ENCODE measurements around the gene CDKN2A. TPM values are rescaled to one million over a fixed set of nuclear protein-coding genes. Genes with fewer than 3 reads are reported as not detected.

The CDKN2A gene
- total and polyA plus RNA-seq, 2 donors (not counting 1 experiment from before 2014, with no cell fraction given), result 6.4 to 11.7 TPM

DNA sequence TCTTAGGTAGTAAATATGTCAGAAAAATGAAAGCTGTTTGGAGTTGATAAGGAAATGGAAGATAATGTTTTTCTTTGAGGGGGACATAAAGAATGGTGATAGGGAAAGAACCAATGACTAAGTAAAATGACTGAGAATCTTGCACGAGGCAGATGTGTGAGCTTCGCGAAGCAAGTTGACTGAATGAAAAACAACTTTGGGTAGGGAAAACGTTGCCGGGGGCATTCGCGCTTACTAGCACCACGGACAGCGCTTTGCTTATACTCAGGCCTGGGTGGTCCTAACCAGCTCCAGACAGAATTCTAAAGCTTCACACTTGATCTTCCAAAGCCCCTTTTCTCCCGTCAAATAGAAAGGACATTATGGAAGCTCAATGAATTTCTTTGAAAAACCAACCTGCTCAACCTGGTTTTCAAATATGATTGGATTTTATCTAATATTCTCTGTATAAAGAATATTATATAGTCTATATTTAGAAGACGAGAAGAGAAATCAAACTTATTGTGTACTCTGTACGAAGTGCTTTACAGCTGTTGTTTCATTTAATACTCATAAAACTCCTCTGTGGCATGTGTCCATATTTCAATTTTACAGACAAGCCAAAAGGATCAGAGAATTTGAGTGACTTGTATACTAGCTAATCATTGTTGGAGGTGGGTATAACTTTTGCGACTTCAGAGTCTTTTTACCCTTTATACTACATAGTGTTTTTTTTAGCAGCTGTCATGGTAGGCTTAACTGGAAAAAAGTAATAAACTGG is 16.9 kb upstream of the CDKN2A start:
- ATAC-seq (ENCODE audit: low read depth), result no peak
- peaks cover 16 to 20% of the 10 kb centered on the region in 2 donors for H3K4me1 ChIP-seq (ENCODE audit: control insufficient read depth in 2 of 2, insufficient read depth in 2 of 2, low read length in 2 of 2)
- peaks cover 16% of the 10 kb centered on the region for H3K27me3 Mint-ChIP-seq
- POLR2A ChIA-PET, result no interaction called here
- no peak overlapping the region for H2AFZ ChIP-seq (ENCODE audit: insufficient read depth, low read depth, low read length, poor library complexity, severe bottlenecking)
- peaks cover 1% of the 10 kb centered on the region for H4K20me1 ChIP-seq (ENCODE audit: control insufficient read depth, insufficient read depth, low read length, poor library complexity, severe bottlenecking)
- no peak overlapping the region for H3K27ac Mint-ChIP-seq
- no peaks in the 10 kb centered on the region for H3K36me3 ChIP-seq (replicated peaks in 1 of 2; ENCODE audit: control extremely low read depth in 1 of 2, control insufficient read depth in 1 of 2, extremely low read depth in 1 of 2, insufficient read depth in 2 of 2, low read length in 1 of 2)
- no peaks in the 10 kb centered on the region for H3K79me2 ChIP-seq (ENCODE audit: control insufficient read depth, insufficient read depth, low read length)
- DNase-seq, result peak; percentile 37
- H3K4me1 Mint-ChIP-seq, result peaks cover 16% of the 10 kb centered on the region
- H3K9ac ChIP-seq (ENCODE audit: low read length), result no peak overlapping the region
- H3K4me3 Mint-ChIP-seq, result no peak overlapping the region
- H3K9me3 Mint-ChIP-seq (ENCODE audit: insufficient read depth), result no peaks in the 10 kb centered on the region
- 13% methylated on average over 9 of the region's 13 CpGs for WGBS (ENCODE audit: insufficient coverage)
- intact Hi-C loops (cut with micrococcal nuclease), result no loop called here
- CTCF ChIA-PET, result interaction anchor here (0.6 to 6.0 kb wide), 7 partner anchors 26 to 236 kb away, joined by 3 to 105 read pairs (median 6); no protein-coding TSS in a partner anchor
- no peak overlapping the region for H3K27ac ChIP-seq (ENCODE audit: low read length in 2 of 2)
- TF ChIP-seq, protein P1, sequence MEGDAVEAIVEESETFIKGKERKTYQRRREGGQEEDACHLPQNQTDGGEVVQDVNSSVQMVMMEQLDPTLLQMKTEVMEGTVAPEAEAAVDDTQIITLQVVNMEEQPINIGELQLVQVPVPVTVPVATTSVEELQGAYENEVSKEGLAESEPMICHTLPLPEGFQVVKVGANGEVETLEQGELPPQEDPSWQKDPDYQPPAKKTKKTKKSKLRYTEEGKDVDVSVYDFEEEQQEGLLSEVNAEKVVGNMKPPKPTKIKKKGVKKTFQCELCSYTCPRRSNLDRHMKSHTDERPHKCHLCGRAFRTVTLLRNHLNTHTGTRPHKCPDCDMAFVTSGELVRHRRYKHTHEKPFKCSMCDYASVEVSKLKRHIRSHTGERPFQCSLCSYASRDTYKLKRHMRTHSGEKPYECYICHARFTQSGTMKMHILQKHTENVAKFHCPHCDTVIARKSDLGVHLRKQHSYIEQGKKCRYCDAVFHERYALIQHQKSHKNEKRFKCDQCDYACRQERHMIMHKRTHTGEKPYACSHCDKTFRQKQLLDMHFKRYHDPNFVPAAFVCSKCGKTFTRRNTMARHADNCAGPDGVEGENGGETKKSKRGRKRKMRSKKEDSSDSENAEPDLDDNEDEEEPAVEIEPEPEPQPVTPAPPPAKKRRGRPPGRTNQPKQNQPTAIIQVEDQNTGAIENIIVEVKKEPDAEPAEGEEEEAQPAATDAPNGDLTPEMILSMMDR (IDR thresholded peaks at IDR 0.05), result no peak
- TF ChIP-seq EZH2 (IDR thresholded peaks at IDR 0.05; ENCODE audit: borderline replicate concordance, insufficient read depth, low read depth, low read length, poor library complexity, severe bottlenecking), result no peak
- H3K27me3 ChIP-seq (replicated peaks in 1 of 4; ENCODE audit: control extremely low read depth in 1 of 4, control insufficient read depth in 3 of 4, insufficient read depth in 4 of 4, low read length in 3 of 4), result peaks cover 0 to 33% (median 28%) of the 10 kb centered on the region in 4 experiments
- H3K4me3 ChIP-seq (ENCODE audit: control extremely low read depth in 1 of 5, extremely low read depth in 1 of 5, insufficient read depth in 1 of 5, low read depth in 2 of 5, low read length in 4 of 5), result no peak overlapping the region
- H3K4me2 ChIP-seq (replicated peaks; ENCODE audit: low read depth, low read length, poor library complexity, severe bottlenecking), result no peak overlapping the region
- peaks cover 0 to 10% (median 0%) of the 10 kb centered on the region in 3 donors for H3K9me3 ChIP-seq (ENCODE audit: control extremely low read depth in 1 of 3, control insufficient read depth in 2 of 3, insufficient read depth in 1 of 3, low read length in 2 of 3)

DNA sequence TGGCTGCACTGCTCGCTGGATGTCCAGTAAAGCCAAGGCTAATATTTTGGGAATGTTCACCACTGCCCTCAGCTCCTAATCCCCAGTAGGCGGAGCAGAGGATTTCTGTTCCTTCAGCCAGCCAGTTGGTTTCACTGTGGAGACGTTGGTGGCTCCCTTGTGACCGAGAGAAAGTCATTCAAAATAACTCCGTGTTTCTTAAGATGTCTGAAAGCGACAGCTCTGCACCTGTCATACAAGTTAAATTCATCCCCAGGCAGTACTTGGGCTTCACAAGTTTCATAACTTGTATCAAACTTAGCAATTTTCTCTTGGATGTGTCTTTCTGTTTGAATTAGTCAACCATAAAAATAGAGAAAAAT is 15.3 kb upstream of the CDKN2A start:
- peak overlapping the region; percentile 34 to 78 (median 69) for H3K4me3 ChIP-seq (ENCODE audit: control extremely low read depth in 1 of 5, extremely low read depth in 1 of 5, insufficient read depth in 1 of 5, low read depth in 2 of 5, low read length in 4 of 5)
- H2AFZ ChIP-seq (ENCODE audit: insufficient read depth, low read depth, low read length, poor library complexity, severe bottlenecking), result peak overlapping the region; percentile 86
- peaks cover 30% of the 10 kb centered on the region for H3K27me3 Mint-ChIP-seq
- H3K9me3 Mint-ChIP-seq (ENCODE audit: insufficient read depth), result no peaks in the 10 kb centered on the region
- POLR2A ChIA-PET, result interaction anchor here (1.5 kb wide), 1 partner anchor 15 kb away, joined by 7 read pairs; the partner anchor contains the start of genes CDKN2A and CDKN2B-AS1
- peak overlapping the region; percentile 83 for H3K9ac ChIP-seq (ENCODE audit: low read length)
- intact Hi-C loops (cut with micrococcal nuclease), result loop anchor here (1.0 to 2.0 kb wide), 2 partner anchors 231 to 443 kb away; no protein-coding TSS in a partner anchor
- no peak for TF ChIP-seq EZH2 (IDR thresholded peaks at IDR 0.05; ENCODE audit: borderline replicate concordance, insufficient read depth, low read depth, low read length, poor library complexity, severe bottlenecking)
- TF ChIP-seq, protein P1 (IDR thresholded peaks at IDR 0.05), result no peak
- 3% methylated on average over 3 of the region's 6 CpGs for WGBS (ENCODE audit: insufficient coverage)
- no peaks in the 10 kb centered on the region for H3K79me2 ChIP-seq (ENCODE audit: control insufficient read depth, insufficient read depth, low read length)
- H4K20me1 ChIP-seq (ENCODE audit: control insufficient read depth, insufficient read depth, low read length, poor library complexity, severe bottlenecking), result peaks cover 8% of the 10 kb centered on the region
- H3K4me1 Mint-ChIP-seq, result peaks cover 30% of the 10 kb centered on the region
- peak overlapping the region; percentile 86 for H3K4me3 Mint-ChIP-seq
- CTCF ChIA-PET, result interaction anchor here (0.9 to 6.0 kb wide), 29 partner anchors 9 to 236 kb away, joined by 3 to 105 read pairs (median 8); partner anchors contain the start of genes CDKN2A, CDKN2B-AS1 and MTAP
- ATAC-seq (ENCODE audit: low read depth), result peak; percentile 25
- H3K27ac Mint-ChIP-seq, result peak overlapping the region; percentile 41
- peaks cover 0 to 48% (median 42%) of the 10 kb centered on the region in 4 experiments for H3K27me3 ChIP-seq (replicated peaks in 1 of 4; ENCODE audit: control extremely low read depth in 1 of 4, control insufficient read depth in 3 of 4, insufficient read depth in 4 of 4, low read length in 3 of 4)
- no peaks in the 10 kb centered on the region for H3K36me3 ChIP-seq (replicated peaks in 1 of 2; ENCODE audit: control extremely low read depth in 1 of 2, control insufficient read depth in 1 of 2, extremely low read depth in 1 of 2, insufficient read depth in 2 of 2, low read length in 1 of 2)
- no peak for DNase-seq
- H3K4me1 ChIP-seq (ENCODE audit: control insufficient read depth in 2 of 2, insufficient read depth in 2 of 2, low read length in 2 of 2), result peaks cover 30 to 36% of the 10 kb centered on the region in 2 donors
- no peak overlapping the region for H3K27ac ChIP-seq (ENCODE audit: low read length in 2 of 2)
- H3K9me3 ChIP-seq (ENCODE audit: control extremely low read depth in 1 of 3, control insufficient read depth in 2 of 3, insufficient read depth in 1 of 3, low read length in 2 of 3), result peaks cover 0 to 16% (median 0%) of the 10 kb centered on the region in 3 donors
- peak overlapping the region; percentile 96 for H3K4me2 ChIP-seq (replicated peaks; ENCODE audit: low read depth, low read length, poor library complexity, severe bottlenecking)
